ENCODE data around the gene OPN3. TPM values are rescaled to one million over a fixed set of nuclear protein-coding genes. Genes with fewer than 3 reads are reported as not detected.

OPN3 gene
- total and polyA plus RNA-seq, 2 of the 4 experiments (the other 2 are of a cell fraction), result 16.4 to 21.9 TPM

GRCh38 chr1:241639623-241640148 lies 483 bp downstream of the OPN3 start:
- Histone ChIP-seq H3K18ac (ENCODE audit: low read depth, low read length) (peak overlapping the region; percentile 99), H2AFZ (replicated peaks; ENCODE audit: low read length, poor library complexity) (peak overlapping the region; percentile 94), H3K9me3 (ENCODE audit: control insufficient read depth, insufficient read depth, low read length) (no peaks in the 10 kb centered on the region), H3K4me1 (ENCODE audit: control insufficient read depth, insufficient read depth, low read length) (peaks cover 10% of the 10 kb centered on the region), H4K91ac (ENCODE audit: insufficient read depth, low read depth, low read length) (peak overlapping the region; percentile 73), H3K4ac (ENCODE audit: low read depth, low read length) (peak overlapping the region; percentile 97), H3K36me3 (ENCODE audit: control insufficient read depth, insufficient read depth, low read length) (peaks cover 2% of the 10 kb centered on the region; the same call in 1 of the 2 replicates), H3K56ac (ENCODE audit: extremely low read depth, insufficient read depth, low read length) (peak overlapping the region; percentile 67; the same call in 1 of the 2 replicates), H2BK20ac (ENCODE audit: low read depth, low read length) (no peak overlapping the region; the same call in 1 of the 2 replicates), H3K4me2 (ENCODE audit: low read depth, low read length) (peak overlapping the region; percentile 91), H2AK9ac (replicated peaks; ENCODE audit: low read depth, low read length, poor library complexity) (peak overlapping the region; percentile 59), H4K5ac (ENCODE audit: low read depth, low read length) (peak overlapping the region; percentile 97), H4K20me1 (ENCODE audit: insufficient read depth, low read length) (0 out of 2 replicates have a peak, but pooled peaks cover 6% of the 10 kb centered on the region), H3K4me3 (ENCODE audit: insufficient read depth, low read depth, low read length) (peak overlapping the region; percentile 100), H3K79me1 (ENCODE audit: low read depth in 1 of 2, low read length in 2 of 2) (peaks cover 15 to 24% of the 10 kb centered on the region in 2 experiments), H2BK5ac (ENCODE audit: low read depth, low read length, poor library complexity, severe bottlenecking) (peak overlapping the region; percentile 98), H3K27ac (ENCODE audit: insufficient read depth, low read length) (peak overlapping the region; percentile 100), H2BK15ac (ENCODE audit: low read depth, low read length) (no peak overlapping the region), H4K8ac (ENCODE audit: low read depth in 2 of 2, low read length in 2 of 2) (peak overlapping the region; percentile 51 to 88; a peak in 2 of 4 replicates), H3K9ac (ENCODE audit: low read depth, low read length) (peak overlapping the region; percentile 100), H2AK5ac (ENCODE audit: low read depth, low read length) (peak overlapping the region; percentile 86; the same call in 1 of the 2 replicates), H3K9me1 (ENCODE audit: insufficient read depth, low read length) (peaks cover 11% of the 10 kb centered on the region), H2BK120ac (ENCODE audit: low read depth, low read length) (peak overlapping the region; percentile 96), H3K27me3 (ENCODE audit: control insufficient read depth, insufficient read depth, low read length) (no peaks in the 10 kb centered on the region), H3K14ac (replicated peaks; ENCODE audit: low read depth, low read length) (peak overlapping the region; percentile 77), H3K23ac (ENCODE audit: low read depth, low read length) (peak overlapping the region; percentile 92)
- BruUV-seq (replicated peaks), result no TSS peak
- intact Hi-C loops (cut with micrococcal nuclease), result loop anchor here (1.0 kb wide), 1 partner anchor 29 kb away; no protein-coding TSS in a partner anchor
- CTCF ChIA-PET, result interaction anchor here (1.0 to 1.3 kb wide), 2 partner anchors 12 to 252 kb away, joined by 3 read pairs; no protein-coding TSS in a partner anchor
- ATAC-seq (ENCODE audit: low read depth) (peak; percentile 40), DNase-seq (no peak)
- dilution Hi-C loops (cut with HindIII; ENCODE audit: low sequenced_read_pairs, unreplicated experiment), result no loop called here
- in situ Hi-C loops (cut with MboI; ENCODE audit: low sequenced_read_pairs), result no loop called here
- TF ChIP-seq MXI1 (IDR thresholded peaks at IDR 0.05; ENCODE audit: borderline replicate concordance, low read depth, low read length), result no peak
- POLR2A ChIA-PET (ENCODE audit: unreplicated experiment), result interaction anchor here (1.2 kb wide), 1 partner anchor 202 kb away, joined by 13 read pairs; no protein-coding TSS in a partner anchor
- WGBS, 2 experiments (ENCODE audit: extremely low coverage in 2 of 2, insufficient read length in 1 of 2), result 2% methylated on average over 11 of the region's 42 CpGs; no CpG with 5 or more reads in 1 of the 2 experiments

All from IMR-90 (cell line).